A549 (cell line): ENCODE measurements around the gene CDH4. TPM values are rescaled to one million over a fixed set of nuclear protein-coding genes. Genes with fewer than 3 reads are reported as not detected.
A peak's percentile ranks its signal among the peaks of the same experiment; 100 is the strongest.

Experiments used
- ATAC-seq, 2 experiments: fragments of 200-7000 bp in 1 of 2; fragments of >200 bp in 1 of 2; cut with Nextera tagmentation in 1 of 2; cut with Tn5 transposase in 1 of 2; 3 replicates each; pipeline versions ENCODE4 v1.8.0 to v1.9.1; 2018 to 2020; ENCODE audit warnings: mild to moderate bottlenecking in 1 of 2, moderate library complexity in 1 of 2
- CTCF ChIA-PET: fragments of 300-600 bp; sonication (Branson Sonifier 250); formaldehyde crosslinking; extraction: SDS; loops from one replicate; lab custom pipeline; 2021; ENCODE audit warnings: antibody characterized with exemption, inconsistent platforms; lab: Yijun Ruan, JAX
- POLR2A ChIA-PET: fragments of 350-600 bp; formaldehyde crosslinking; extraction: SDS; loops from one replicate; lab custom pipeline; 2021; ENCODE audit warnings: antibody characterized with exemption, inconsistent platforms; lab: Yijun Ruan, JAX
- DNase-seq, 2 experiments: peaks; one replicate each; pipeline versions ENCODE4 v3.0.0 to v3.0.0-alpha.2; 2011 to 2016; ENCODE audit warnings: low read depth in 1 of 2, low spot score in 1 of 2
- FAIRE-seq: peaks from 2 replicates; lab custom pipeline; 2011; peaks lifted over from hg19 to GRCh38; lab: Jason Lieb, UNC
- H3K27ac ChIP-seq, 2 experiments: fragments of >200 bp; sonication (Bioruptor Twin); formaldehyde crosslinking; 3 replicates each; pipeline ENCODE4 v1.5.1; 2016 to 2017
- H3K4me1 ChIP-seq: fragments of >200 bp; sonication (Bioruptor Twin); formaldehyde crosslinking; 3 replicates; pipeline ENCODE4 v1.6.1; 2016
- H3K4me2 ChIP-seq: fragments of >200 bp; sonication (Bioruptor Twin); formaldehyde crosslinking; 3 replicates; pipeline ENCODE4 v1.6.1; 2016
- H3K4me3 ChIP-seq: fragments of >200 bp; sonication (Bioruptor Twin); formaldehyde crosslinking; 3 replicates; pipeline ENCODE4 v1.5.1; 2016
- H3K9me3 ChIP-seq: fragments of >200 bp; sonication (Bioruptor Twin); formaldehyde crosslinking; 3 replicates; pipeline ENCODE4 v1.6.1; 2016
- BHLHE40 ChIP-seq: IDR thresholded peaks from 2 replicates; pipeline ENCODE4 v1.6.1; 2012; ENCODE audit warnings: low read depth, low read length, inconsistent platforms
- CBX8 ChIP-seq: fragments of 200-600 bp; sonication (generic); IDR thresholded peaks from 2 replicates; pipeline ENCODE4 v1.6.1; 2016
- CEBPB ChIP-seq, 2 experiments: fragments of >200 bp in 1 of 2; sonication (Bioruptor Twin) in 1 of 2; formaldehyde crosslinking in 1 of 2; IDR thresholded peaks; 2 replicates each; pipeline ENCODE4 v1.6.1; 2012 to 2016
- CHD2 ChIP-seq: fragments of 150-350 bp; IDR thresholded peaks from 2 replicates; pipeline ENCODE4 v1.6.1; 2014; ENCODE audit warnings: low read length; ENCODE audit not compliant: partially characterized antibody
- EHMT2 ChIP-seq: fragments of 200-600 bp; sonication (generic); IDR thresholded peaks from 2 replicates; pipeline ENCODE4 v1.6.1; 2016; ENCODE audit warnings: antibody characterized with exemption, low read depth, mild to moderate bottlenecking, moderate library complexity
- ESRRA ChIP-seq: fragments of 150-350 bp; IDR thresholded peaks from 2 replicates; pipeline ENCODE4 v1.6.1; 2014; ENCODE audit warnings: mild to moderate bottlenecking, low read length, borderline replicate concordance
- FOSL2 ChIP-seq, 2 experiments: fragments of 450-650 bp in 1 of 2; fragments of >200 bp in 1 of 2; sonication (Bioruptor Twin) in 1 of 2; formaldehyde crosslinking; IDR thresholded peaks; 2 replicates each; pipeline versions ENCODE4 v1.5.0 to v1.6.1; 2016 to 2020; ENCODE audit warnings: mild to moderate bottlenecking in 1 of 2, moderate library complexity in 1 of 2
- FOXS1 ChIP-seq: fragments of 250-450 bp; sonication (Bioruptor Pico); IDR thresholded peaks from 2 replicates; pipeline ENCODE4 v1.5.0; 2020; ENCODE audit warnings: mild to moderate bottlenecking, moderate library complexity
- GATA3 ChIP-seq: IDR thresholded peaks from 2 replicates; pipeline ENCODE4 v1.6.1; 2012; ENCODE audit warnings: borderline replicate concordance
- HOXB13 ChIP-seq: fragments of 250-450 bp; sonication (Bioruptor Pico); IDR thresholded peaks from 2 replicates; pipeline ENCODE4 v1.5.0; 2020; ENCODE audit warnings: low read depth, mild to moderate bottlenecking, moderate library complexity
- HOXB5 ChIP-seq: fragments of 250-450 bp; sonication (Bioruptor Pico); IDR thresholded peaks from 2 replicates; pipeline ENCODE4 v1.5.0; 2020; ENCODE audit warnings: mild to moderate bottlenecking, moderate library complexity
- KDM1A ChIP-seq: fragments of 200-600 bp; sonication (generic); IDR thresholded peaks from 2 replicates; pipeline ENCODE4 v1.6.1; 2016; ENCODE audit warnings: low read depth, mild to moderate bottlenecking
- KDM5A ChIP-seq: fragments of 200-600 bp; sonication (generic); IDR thresholded peaks from 2 replicates; pipeline ENCODE4 v1.6.1; 2016; ENCODE audit warnings: antibody characterized with exemption, mild to moderate bottlenecking
- MAFK ChIP-seq: fragments of 450-650 bp; IDR thresholded peaks from 2 replicates; pipeline ENCODE4 v1.6.1; 2014; ENCODE audit not compliant: partially characterized antibody
- NFE2L2 ChIP-seq: fragments of 150-350 bp; conservative IDR thresholded peaks from 2 replicates; pipeline ENCODE4 v1.6.1; 2014; ENCODE audit warnings: low read length
- NPAS2 ChIP-seq: fragments of 250-450 bp; sonication (Bioruptor Pico); IDR thresholded peaks from 2 replicates; pipeline ENCODE4 v1.8.0; 2022; ENCODE audit warnings: mild to moderate bottlenecking, moderate library complexity, borderline replicate concordance
- NR3C1 ChIP-seq: fragments of >200 bp; sonication (Bioruptor Twin); formaldehyde crosslinking; IDR thresholded peaks from 3 replicates; pipeline ENCODE4 v1.6.1; 2017
- POLR2A ChIP-seq: IDR thresholded peaks from 2 replicates; pipeline ENCODE4 v1.6.1; 2012; ENCODE audit warnings: mild to moderate bottlenecking, low read length
- RCOR1 ChIP-seq: fragments of 150-350 bp; IDR thresholded peaks from 2 replicates; pipeline ENCODE4 v1.6.1; 2014; ENCODE audit warnings: antibody characterized with exemption, low read length, low read depth
- RNF2 ChIP-seq: fragments of 200-600 bp; sonication (generic); IDR thresholded peaks from 2 replicates; pipeline ENCODE4 v1.6.1; 2016; ENCODE audit warnings: low read depth, mild to moderate bottlenecking, antibody characterized with exemption, moderate library complexity, borderline replicate concordance
- SMC3 ChIP-seq: fragments of >200 bp; sonication (Bioruptor Twin); formaldehyde crosslinking; IDR thresholded peaks from 3 replicates; pipeline ENCODE4 v1.6.1; 2018; ENCODE audit warnings: inconsistent platforms
- SREBF2 ChIP-seq: fragments of 450-650 bp; IDR thresholded peaks from 2 replicates; pipeline ENCODE4 v1.6.1; 2014; ENCODE audit warnings: mild to moderate bottlenecking, moderate library complexity
- TFCP2L1 ChIP-seq: fragments of 250-450 bp; sonication (Bioruptor Pico); IDR thresholded peaks from 2 replicates; pipeline ENCODE4 v1.5.0; 2021; ENCODE audit warnings: mild to moderate bottlenecking
- ZC3H11A ChIP-seq: fragments of 450-650 bp; IDR thresholded peaks from 2 replicates; pipeline ENCODE4 v1.6.1; 2014; ENCODE audit warnings: antibody characterized with exemption, mild to moderate bottlenecking
- ZSCAN20 ChIP-seq: fragments of 250-450 bp; sonication (Bioruptor Pico); IDR thresholded peaks from 2 replicates; pipeline ENCODE4 v1.8.0; 2022; ENCODE audit warnings: mild to moderate bottlenecking, moderate library complexity
- WGBS: methylation state at CpG from one replicate; pipeline ENCODE4 v1.1.6; 2017; ENCODE audit errors: missing lambda C conversion rate; 5-methylcytosine and 5-hydroxymethylcytosine counted together
- polyA plus RNA-seq, 4 experiments: library from polyadenylated mRNA; depleted of rRNA in 3 of 4; stranded (reverse); fragments of >200 nt; fragmentation: RNase III in 1 of 4; extraction: RNeasy Plus Mini Kit Qiagen cat#74134 plus additional on column Dnase treatment in 1 of 4; gene quantifications; 2 replicates in 3 of 4; 3 replicates in 1 of 4; pipeline ENCODE4 v1.2.3, GENCODE V29; 2011 to 2017
- TF ChIP-seq, protein P1 (sequence below): IDR thresholded peaks from 2 replicates; pipeline ENCODE4 v1.6.1; 2012; ENCODE audit warnings: low read depth, borderline replicate concordance
- TF ChIP-seq, protein P2 (sequence below): fragments of 250-450 bp; sonication (Bioruptor Pico); IDR thresholded peaks from 2 replicates; pipeline ENCODE4 v1.5.0; 2021; ENCODE audit warnings: mild to moderate bottlenecking, moderate library complexity, borderline replicate concordance
- TF ChIP-seq, protein P3 (sequence below): fragments of >200 bp; sonication (Bioruptor Twin); formaldehyde crosslinking; IDR thresholded peaks from 2 replicates; pipeline ENCODE4 v1.6.1; 2016
- TF ChIP-seq, protein P4 (sequence below): fragments of 150-350 bp; IDR thresholded peaks from 2 replicates; pipeline ENCODE4 v1.6.1; 2014; ENCODE audit warnings: low read depth, mild to moderate bottlenecking, low read length

Gene CDH4
- polyA plus RNA-seq, 2 of the 4 experiments (the other 2 are of a cell fraction): 3.4 to 10.3 TPM

DNA sequence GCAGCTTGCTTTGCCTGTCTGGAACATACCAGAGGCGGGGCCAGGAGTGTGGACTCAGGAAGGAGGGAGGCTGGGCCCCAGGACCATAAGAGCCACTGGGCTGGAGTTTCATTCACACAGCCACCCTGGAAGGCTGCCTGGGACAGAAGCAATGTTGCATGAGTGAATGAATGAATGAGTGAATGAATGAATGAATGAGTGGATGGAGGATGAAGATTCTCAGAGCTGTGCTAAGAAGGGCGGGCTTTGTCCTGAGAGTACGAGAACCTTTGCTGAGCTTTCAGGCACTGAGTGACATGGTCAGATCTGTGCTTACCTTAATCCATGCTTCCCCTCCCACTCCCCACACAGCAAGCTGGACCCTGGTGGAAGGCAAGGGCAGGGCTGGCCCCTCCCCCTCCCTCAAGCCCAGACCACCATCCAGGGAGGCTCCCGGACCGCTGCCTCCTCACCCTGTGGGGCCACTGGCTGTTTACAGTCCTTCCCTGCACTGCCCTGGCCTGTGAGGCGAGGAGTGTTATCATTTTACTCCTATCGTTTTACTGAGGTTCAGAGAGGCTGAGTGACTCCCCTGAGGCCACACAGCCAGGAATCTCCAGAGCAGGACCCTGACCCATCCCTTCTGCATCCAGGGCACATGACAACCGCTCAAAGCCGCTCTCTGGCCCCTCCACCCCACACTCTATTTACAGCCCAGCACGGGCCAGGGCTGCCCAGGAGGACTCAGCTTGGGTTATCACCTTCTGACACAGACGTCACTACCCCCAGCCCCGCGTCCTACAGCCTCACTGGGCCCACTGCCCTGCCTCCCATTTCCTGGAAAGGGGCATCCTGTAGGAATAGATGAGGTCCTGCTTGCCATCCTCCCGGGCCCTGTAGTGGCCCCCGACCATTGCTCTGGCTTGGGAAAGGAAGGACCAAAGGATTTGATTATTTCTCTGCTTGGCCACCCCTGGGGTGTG is 543.9 kb downstream of the CDH4 start:
- TF ChIP-seq ZC3H11A (no peak), KDM1A (no peak), POLR2A (no peak), NPAS2 (CRISPR knock-in tag) (no peak), SREBF2 (no peak), BHLHE40 (no peak), ESRRA (no peak), KDM5A (no peak), NFE2L2 (no peak), MAFK (no peak), SMC3 (no peak), CEBPB (IDR thresholded peaks at IDR 0.05) (no peak), HOXB13 (CRISPR knock-in tag) (no peak)
- TF ChIP-seq, protein P1, sequence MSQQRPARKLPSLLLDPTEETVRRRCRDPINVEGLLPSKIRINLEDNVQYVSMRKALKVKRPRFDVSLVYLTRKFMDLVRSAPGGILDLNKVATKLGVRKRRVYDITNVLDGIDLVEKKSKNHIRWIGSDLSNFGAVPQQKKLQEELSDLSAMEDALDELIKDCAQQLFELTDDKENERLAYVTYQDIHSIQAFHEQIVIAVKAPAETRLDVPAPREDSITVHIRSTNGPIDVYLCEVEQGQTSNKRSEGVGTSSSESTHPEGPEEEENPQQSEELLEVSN: no peak
- TF ChIP-seq, protein P2, sequence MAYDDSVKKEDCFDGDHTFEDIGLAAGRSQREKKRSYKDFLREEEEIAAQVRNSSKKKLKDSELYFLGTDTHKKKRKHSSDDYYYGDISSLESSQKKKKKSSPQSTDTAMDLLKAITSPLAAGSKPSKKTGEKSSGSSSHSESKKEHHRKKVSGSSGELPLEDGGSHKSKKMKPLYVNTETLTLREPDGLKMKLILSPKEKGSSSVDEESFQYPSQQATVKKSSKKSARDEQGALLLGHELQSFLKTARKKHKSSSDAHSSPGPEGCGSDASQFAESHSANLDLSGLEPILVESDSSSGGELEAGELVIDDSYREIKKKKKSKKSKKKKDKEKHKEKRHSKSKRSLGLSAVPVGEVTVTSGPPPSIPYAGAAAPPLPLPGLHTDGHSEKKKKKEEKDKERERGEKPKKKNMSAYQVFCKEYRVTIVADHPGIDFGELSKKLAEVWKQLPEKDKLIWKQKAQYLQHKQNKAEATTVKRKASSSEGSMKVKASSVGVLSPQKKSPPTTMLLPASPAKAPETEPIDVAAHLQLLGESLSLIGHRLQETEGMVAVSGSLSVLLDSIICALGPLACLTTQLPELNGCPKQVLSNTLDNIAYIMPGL (CRISPR knock-in tag): no peak
- TF ChIP-seq, all 56 proteins: peak for 0
- DNase-seq: no peak
- Histone ChIP-seq H3K4me3 (no peak overlapping the region), H3K27ac (no peak overlapping the region), H3K4me2 (no peak overlapping the region), H3K4me1 (no peaks in the 10 kb centered on the region), H3K9me3 (no peaks in the 10 kb centered on the region)
- ChIA-PET POLR2A (no interaction called here), CTCF (no interaction called here)
- no peak for FAIRE-seq
- 64% methylated on average over 15 of the region's 15 CpGs for WGBS
- peak in 1 of 2 experiments; percentile 39; a peak in 1 of 6 replicates for ATAC-seq

DNA sequence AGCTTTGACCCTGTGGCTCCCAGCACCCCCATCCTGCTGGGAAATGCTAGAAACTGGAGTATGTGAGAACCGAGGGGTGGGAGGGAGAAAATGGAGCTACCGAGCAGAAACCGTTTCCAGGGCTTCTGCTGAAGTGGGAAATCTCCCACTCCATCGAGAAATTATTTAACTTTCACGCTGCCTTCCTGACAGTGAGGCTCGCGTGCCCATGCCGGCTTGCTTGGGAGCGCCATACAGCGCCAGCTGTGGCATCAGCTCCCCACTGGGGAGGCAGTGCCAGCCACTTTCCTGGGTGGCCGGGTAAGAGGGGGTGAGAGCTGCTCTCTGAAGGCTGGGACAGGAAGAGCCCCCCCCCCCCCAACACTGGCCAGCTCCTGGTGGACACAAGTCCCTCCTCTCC is 544.7 kb downstream of the CDH4 start:
- DNase-seq: no peak
- TF ChIP-seq, protein P1: no peak
- TF ChIP-seq, protein P2 (CRISPR knock-in tag): no peak
- no peak for TF ChIP-seq GATA3
- TF ChIP-seq, protein P3, sequence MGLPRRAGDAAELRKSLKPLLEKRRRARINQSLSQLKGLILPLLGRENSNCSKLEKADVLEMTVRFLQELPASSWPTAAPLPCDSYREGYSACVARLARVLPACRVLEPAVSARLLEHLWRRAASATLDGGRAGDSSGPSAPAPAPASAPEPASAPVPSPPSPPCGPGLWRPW: no peak
- no peak for TF ChIP-seq ZSCAN20 (CRISPR knock-in tag)
- TF ChIP-seq HOXB5: no peak
- TF ChIP-seq EHMT2: no peak
- TF ChIP-seq KDM1A: no peak
- no peak for TF ChIP-seq RCOR1
- TF ChIP-seq FOSL2 (IDR thresholded peaks at IDR 0.05): no peak
- TF ChIP-seq FOSL2 (CRISPR knock-in tag; IDR thresholded peaks at IDR 0.05): no peak
- no peak for TF ChIP-seq BHLHE40
- TF ChIP-seq FOXS1 (CRISPR knock-in tag): no peak
- TF ChIP-seq RNF2: no peak
- TF ChIP-seq SREBF2: no peak
- no peak for TF ChIP-seq CHD2
- TF ChIP-seq NR3C1: no peak
- TF ChIP-seq, protein P4, sequence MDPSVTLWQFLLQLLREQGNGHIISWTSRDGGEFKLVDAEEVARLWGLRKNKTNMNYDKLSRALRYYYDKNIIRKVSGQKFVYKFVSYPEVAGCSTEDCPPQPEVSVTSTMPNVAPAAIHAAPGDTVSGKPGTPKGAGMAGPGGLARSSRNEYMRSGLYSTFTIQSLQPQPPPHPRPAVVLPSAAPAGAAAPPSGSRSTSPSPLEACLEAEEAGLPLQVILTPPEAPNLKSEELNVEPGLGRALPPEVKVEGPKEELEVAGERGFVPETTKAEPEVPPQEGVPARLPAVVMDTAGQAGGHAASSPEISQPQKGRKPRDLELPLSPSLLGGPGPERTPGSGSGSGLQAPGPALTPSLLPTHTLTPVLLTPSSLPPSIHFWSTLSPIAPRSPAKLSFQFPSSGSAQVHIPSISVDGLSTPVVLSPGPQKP: no peak
- TF ChIP-seq TFCP2L1: no peak
- no peak for TF ChIP-seq CBX8
- no peak overlapping the region for H3K4me2 ChIP-seq
- H3K4me1 ChIP-seq: no peaks in the 10 kb centered on the region
- no peak for ATAC-seq
- no peaks in the 10 kb centered on the region for H3K9me3 ChIP-seq
- ChIA-PET CTCF (no interaction called here), POLR2A (interaction anchor here (0.5 kb wide), 1 partner anchor 24 kb away, joined by 3 read pairs; no protein-coding TSS in a partner anchor)
- no peak overlapping the region for H3K4me3 ChIP-seq
- no peak overlapping the region for H3K27ac ChIP-seq
- 70% methylated on average over 11 of the region's 11 CpGs for whole genome bisulfite sequencing
- FAIRE-seq: no peak
